ENCODE measurements around the gene CD53. TPM values are rescaled to one million over a fixed set of nuclear protein-coding genes. Genes with fewer than 3 reads are reported as not detected.
"Not testable (repeated sequence)": the region's sequence is repeated elsewhere in the genome, so short reads cannot be mapped to it uniquely, and the experiment has no call there.

CD53 gene
- total and polyA plus RNA-seq, 4 donors: 15.7 to 39.9 (median 20.9) TPM

DNA sequence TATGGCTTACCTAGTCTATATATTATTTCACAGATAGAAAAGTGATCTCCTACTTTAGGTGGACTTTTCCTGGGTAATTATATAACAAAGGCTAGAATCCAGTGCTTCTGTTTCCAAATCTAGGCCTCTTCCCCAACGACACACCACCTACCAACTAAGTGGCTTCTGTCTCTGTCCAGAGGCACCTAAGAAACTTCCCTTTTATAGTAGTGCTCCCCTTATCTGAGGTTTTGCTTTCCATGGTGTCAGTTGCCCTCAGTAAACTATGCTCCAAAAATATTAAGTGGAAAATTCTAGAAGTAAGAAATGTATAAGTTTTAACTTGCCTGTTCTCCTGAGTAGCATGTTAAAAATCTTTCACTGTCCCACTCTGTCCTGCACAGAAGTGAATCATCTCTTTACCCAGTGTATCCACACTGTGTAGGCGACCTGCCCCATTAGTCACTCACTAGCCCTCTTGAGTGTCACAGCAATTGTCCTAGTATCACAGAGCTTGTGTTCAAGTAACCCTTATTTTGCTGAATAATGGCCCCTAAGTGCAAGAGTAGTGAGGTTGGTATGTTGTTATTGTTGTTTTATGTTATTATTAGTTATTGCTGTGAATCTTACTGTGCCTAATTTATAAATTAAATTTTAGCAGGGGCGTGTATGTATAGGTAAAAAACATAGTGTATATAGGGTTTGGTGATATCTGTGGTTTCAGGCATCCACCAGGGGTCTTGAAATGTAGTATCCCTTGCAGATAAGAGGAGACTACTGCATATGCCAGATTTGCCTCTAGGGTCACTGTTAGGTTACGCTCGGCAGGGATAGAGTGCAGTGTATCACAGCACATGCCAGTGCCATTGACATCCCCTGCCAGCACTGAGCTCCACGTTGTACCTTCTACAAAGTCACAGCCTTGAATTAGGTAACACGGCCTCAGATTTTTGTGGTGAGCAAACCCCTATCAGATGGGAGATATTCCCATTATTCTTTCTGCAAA, 14.7 kb upstream of the CD53 start:
- no peak for DNase-seq (ENCODE audit: low read depth in 4 of 6, low spot score in 6 of 6)
- Histone ChIP-seq H3K27me3 (ENCODE audit: control insufficient read depth, insufficient read depth, low read length) (no peaks in the 10 kb centered on the region), H3K4me3 (ENCODE audit: low read depth, low read length) (no peak overlapping the region), H3K4me1 (ENCODE audit: control insufficient read depth, insufficient read depth, low read length) (no peaks in the 10 kb centered on the region), H3K36me3 (ENCODE audit: control insufficient read depth, insufficient read depth, low read length) (no peaks in the 10 kb centered on the region), H3K9me3 (ENCODE audit: control insufficient read depth, insufficient read depth, low read length) (no peaks in the 10 kb centered on the region), H3K27ac (ENCODE audit: low read depth, low read length) (no peak overlapping the region)
- WGBS (ENCODE audit: insufficient coverage): 53% methylated on average over 2 of the region's 7 CpGs

DNA sequence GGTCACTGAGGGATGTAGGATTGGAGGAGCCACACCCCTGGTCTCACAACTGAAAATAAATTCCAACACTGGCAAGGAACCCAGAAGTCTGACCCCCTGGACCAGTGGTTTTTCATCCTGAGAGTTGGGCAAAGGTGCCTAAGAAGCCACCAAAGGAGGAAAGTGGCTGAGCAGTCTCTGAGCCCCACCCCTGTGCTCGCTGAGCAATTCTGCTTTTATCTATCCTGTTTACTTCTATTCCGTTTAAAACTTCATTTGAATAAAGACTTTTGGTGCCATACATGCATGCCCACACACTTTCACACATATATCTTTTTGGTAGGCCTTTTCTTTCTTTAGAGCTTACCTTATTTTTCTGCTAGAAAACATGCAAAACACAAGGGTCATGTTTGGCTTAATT, 13.9 kb upstream of the CD53 start:
- 80% methylated on average over 1 of the region's 2 CpGs for WGBS (ENCODE audit: insufficient coverage)
- Histone ChIP-seq H3K27ac (ENCODE audit: low read depth, low read length) (no peak overlapping the region), H3K9me3 (ENCODE audit: control insufficient read depth, insufficient read depth, low read length) (no peaks in the 10 kb centered on the region), H3K4me1 (ENCODE audit: control insufficient read depth, insufficient read depth, low read length) (no peaks in the 10 kb centered on the region), H3K27me3 (ENCODE audit: control insufficient read depth, insufficient read depth, low read length) (no peaks in the 10 kb centered on the region), H3K4me3 (ENCODE audit: low read depth, low read length) (no peak overlapping the region), H3K36me3 (ENCODE audit: control insufficient read depth, insufficient read depth, low read length) (no peaks in the 10 kb centered on the region)
- no peak for DNase-seq (ENCODE audit: low read depth in 4 of 6, low spot score in 6 of 6)

DNA sequence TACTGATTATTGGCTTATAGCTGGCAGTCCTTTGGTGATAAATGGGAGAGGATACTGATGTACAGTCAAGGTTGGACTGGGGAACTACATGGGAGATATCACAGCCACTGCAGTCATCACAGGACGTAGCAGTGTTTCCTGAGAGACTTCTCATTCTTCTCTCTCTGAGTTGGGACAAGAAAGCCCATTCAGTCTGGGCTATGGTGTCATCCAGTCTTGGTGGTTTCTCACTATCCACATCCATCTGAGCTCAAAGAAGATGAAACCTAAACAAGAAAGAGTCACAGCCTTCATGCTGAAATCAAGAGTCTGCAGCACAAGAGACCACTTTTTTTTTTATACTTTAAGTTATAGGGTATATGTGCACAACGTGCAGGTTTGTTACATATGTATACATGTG, 12.8 kb upstream of the CD53 start:
- Histone ChIP-seq H3K36me3 (ENCODE audit: control insufficient read depth, insufficient read depth, low read length) (no peaks in the 10 kb centered on the region), H3K4me3 (ENCODE audit: low read depth, low read length) (no peak overlapping the region), H3K27ac (ENCODE audit: low read depth, low read length) (no peak overlapping the region), H3K4me1 (ENCODE audit: control insufficient read depth, insufficient read depth, low read length) (no peaks in the 10 kb centered on the region), H3K27me3 (ENCODE audit: control insufficient read depth, insufficient read depth, low read length) (no peaks in the 10 kb centered on the region), H3K9me3 (ENCODE audit: control insufficient read depth, insufficient read depth, low read length) (no peaks in the 10 kb centered on the region)
- DNase-seq (ENCODE audit: low read depth in 4 of 6, low spot score in 6 of 6): no peak
- WGBS (ENCODE audit: insufficient coverage): 86% methylated on average over 1 of the region's 2 CpGs

DNA sequence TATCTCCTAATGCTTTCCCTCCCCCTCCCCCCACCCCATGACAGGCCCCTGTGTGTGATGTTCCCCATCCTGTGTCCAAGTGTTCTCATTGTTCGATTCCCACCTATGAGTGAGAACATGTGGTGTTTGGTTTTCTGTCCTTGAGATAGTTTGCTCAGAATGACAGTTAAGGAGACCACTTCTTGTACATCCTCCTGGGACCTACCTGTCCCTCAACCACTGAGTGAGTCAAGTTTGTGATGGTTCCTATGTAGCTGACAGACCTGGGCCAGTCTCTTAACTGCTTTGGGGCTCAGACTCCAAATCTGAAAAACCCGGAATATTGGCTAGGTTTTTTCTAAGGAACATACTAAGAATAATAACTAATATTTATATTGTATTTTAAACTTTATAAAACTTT, 12.3 kb upstream of the CD53 start:
- not testable (repeated sequence) for H3K36me3 ChIP-seq (ENCODE audit: control insufficient read depth, insufficient read depth, low read length); DNase-seq (ENCODE audit: low read depth in 4 of 6, low spot score in 6 of 6); H3K27me3 ChIP-seq (ENCODE audit: control insufficient read depth, insufficient read depth, low read length); H3K4me1 ChIP-seq (ENCODE audit: control insufficient read depth, insufficient read depth, low read length); H3K4me3 ChIP-seq (ENCODE audit: low read depth, low read length); H3K9me3 ChIP-seq (ENCODE audit: control insufficient read depth, insufficient read depth, low read length); H3K27ac ChIP-seq (ENCODE audit: low read depth, low read length)
- no CpG with 5 or more reads among the region's 2 CpGs for WGBS (ENCODE audit: insufficient coverage)

DNA sequence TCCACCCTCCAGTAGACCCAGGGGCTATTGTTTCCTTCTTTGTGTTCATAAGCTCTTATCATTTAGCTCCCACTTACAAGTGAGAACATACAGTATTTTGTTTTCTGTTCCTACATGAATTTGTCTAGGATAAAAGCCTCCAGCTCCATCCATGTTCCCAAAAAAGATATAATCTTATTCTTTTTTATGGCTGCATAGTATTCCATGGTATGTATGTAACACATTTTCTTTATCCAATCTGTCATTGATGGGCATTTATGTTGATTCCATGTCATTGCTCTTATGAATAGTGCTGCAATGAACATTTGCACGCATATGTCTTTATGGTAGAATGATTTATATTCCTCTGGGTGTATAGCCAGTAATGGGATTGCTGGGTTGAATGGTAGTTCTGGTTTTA, 11.0 kb upstream of the CD53 start:
- H3K9me3 ChIP-seq (ENCODE audit: control insufficient read depth, insufficient read depth, low read length); H3K27ac ChIP-seq (ENCODE audit: low read depth, low read length); H3K36me3 ChIP-seq (ENCODE audit: control insufficient read depth, insufficient read depth, low read length); DNase-seq (ENCODE audit: low read depth in 4 of 6, low spot score in 6 of 6); H3K4me1 ChIP-seq (ENCODE audit: control insufficient read depth, insufficient read depth, low read length); H3K4me3 ChIP-seq (ENCODE audit: low read depth, low read length); H3K27me3 ChIP-seq (ENCODE audit: control insufficient read depth, insufficient read depth, low read length): not testable (repeated sequence)
- no CpG with 5 or more reads among the region's 1 CpG for WGBS (ENCODE audit: insufficient coverage)

DNA sequence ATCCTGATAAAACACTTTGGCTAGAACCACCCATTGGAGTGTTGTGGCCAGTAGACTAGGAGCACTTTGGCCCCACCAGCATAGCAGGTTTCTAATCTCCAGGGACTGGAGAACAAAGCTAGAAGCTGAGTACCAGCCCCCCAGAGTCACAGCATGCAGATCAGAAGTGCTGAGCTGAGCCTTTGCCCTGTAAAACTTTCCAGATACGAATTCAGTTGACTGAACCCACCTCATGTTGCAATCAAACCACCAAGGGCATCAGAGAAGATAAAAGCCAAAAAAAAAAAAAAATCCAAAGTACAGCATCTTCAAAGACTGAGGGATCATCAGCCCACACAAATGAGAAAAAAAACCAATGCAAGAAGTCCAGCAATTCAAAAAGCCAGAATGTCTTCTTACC, 8.7 kb upstream of the CD53 start:
- H3K27ac ChIP-seq (ENCODE audit: low read depth, low read length): no peak overlapping the region
- H3K4me3 ChIP-seq (ENCODE audit: low read depth, low read length): no peak overlapping the region
- no peaks in the 10 kb centered on the region for H3K27me3 ChIP-seq (ENCODE audit: control insufficient read depth, insufficient read depth, low read length)
- DNase-seq (ENCODE audit: low read depth in 4 of 6, low spot score in 6 of 6): no peak
- 57% methylated on average over 1 of the region's 1 CpG for WGBS (ENCODE audit: insufficient coverage)
- H3K36me3 ChIP-seq (ENCODE audit: control insufficient read depth, insufficient read depth, low read length): no peaks in the 10 kb centered on the region
- H3K9me3 ChIP-seq (ENCODE audit: control insufficient read depth, insufficient read depth, low read length): no peaks in the 10 kb centered on the region
- no peaks in the 10 kb centered on the region for H3K4me1 ChIP-seq (ENCODE audit: control insufficient read depth, insufficient read depth, low read length)

DNA sequence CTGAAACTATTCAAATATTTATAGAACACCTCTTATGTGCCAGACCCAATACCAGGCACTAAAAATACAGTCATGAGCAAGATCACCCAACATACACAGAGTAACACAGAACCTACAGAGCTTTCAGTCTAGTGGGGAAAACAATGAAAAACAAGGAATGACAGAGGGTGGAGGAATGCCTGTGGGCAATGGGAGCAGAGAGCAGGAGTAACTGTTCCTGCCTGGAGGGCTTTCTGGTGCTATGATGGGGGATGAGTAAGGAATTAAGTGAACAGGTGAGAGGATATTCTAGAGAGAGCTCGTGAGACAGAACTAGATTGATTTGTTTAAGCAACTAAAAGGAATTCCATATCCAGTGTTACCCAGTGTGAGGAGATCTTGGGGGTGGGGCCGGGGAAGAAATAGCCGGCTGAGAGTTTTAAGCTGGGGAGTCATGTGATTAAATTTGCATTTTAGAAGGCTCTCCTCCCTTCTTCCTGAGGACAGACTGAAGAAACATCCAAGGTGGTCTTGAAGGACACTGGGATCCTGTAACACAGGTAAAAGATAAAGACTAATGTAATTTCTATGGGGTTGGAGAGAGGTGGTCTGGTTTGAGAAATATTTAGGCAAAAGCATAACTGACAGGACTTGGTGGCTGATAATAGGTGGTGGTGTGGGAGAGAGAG, 2.1 kb upstream of the CD53 start:
- WGBS (ENCODE audit: insufficient coverage): no CpG with 5 or more reads among the region's 3 CpGs
- H3K27me3 ChIP-seq (ENCODE audit: control insufficient read depth, insufficient read depth, low read length): no peaks in the 10 kb centered on the region
- peaks cover 1% of the 10 kb centered on the region for H3K9me3 ChIP-seq (ENCODE audit: control insufficient read depth, insufficient read depth, low read length)
- H3K4me3 ChIP-seq (ENCODE audit: low read depth, low read length): no peak overlapping the region
- H3K4me1 ChIP-seq (ENCODE audit: control insufficient read depth, insufficient read depth, low read length): no peaks in the 10 kb centered on the region
- no peak for DNase-seq (ENCODE audit: low read depth in 4 of 6, low spot score in 6 of 6)
- no peak overlapping the region for H3K27ac ChIP-seq (ENCODE audit: low read depth, low read length)
- no peaks in the 10 kb centered on the region for H3K36me3 ChIP-seq (ENCODE audit: control insufficient read depth, insufficient read depth, low read length)

DNA sequence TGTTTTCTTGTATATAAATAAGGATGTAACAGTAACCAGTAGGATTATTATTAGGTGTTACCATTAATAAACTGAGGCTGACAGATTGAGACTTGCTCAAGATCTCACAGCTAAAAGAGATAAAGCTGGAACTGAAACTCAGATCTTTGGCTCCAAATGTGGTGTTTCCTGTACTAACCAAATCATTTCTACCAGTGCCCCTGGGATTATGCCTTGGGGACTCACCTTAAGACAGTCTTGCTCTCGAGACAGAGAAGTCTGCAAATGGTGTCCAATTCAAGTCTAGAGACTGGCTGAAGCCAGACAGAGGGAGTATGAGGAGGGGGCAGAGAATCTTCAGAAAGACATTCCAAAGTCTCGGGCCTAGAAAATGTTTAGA, 593 bp upstream of the CD53 start:
- H3K4me3 ChIP-seq (ENCODE audit: low read depth, low read length): no peak overlapping the region
- DNase-seq (ENCODE audit: low read depth in 4 of 6, low spot score in 6 of 6): no peak
- WGBS (ENCODE audit: insufficient coverage): 69% methylated on average over 2 of the region's 2 CpGs
- no peak overlapping the region for H3K27ac ChIP-seq (ENCODE audit: low read depth, low read length)
- H3K4me1 ChIP-seq (ENCODE audit: control insufficient read depth, insufficient read depth, low read length): no peaks in the 10 kb centered on the region
- H3K27me3 ChIP-seq (ENCODE audit: control insufficient read depth, insufficient read depth, low read length): no peaks in the 10 kb centered on the region
- H3K9me3 ChIP-seq (ENCODE audit: control insufficient read depth, insufficient read depth, low read length): peaks cover 1% of the 10 kb centered on the region
- H3K36me3 ChIP-seq (ENCODE audit: control insufficient read depth, insufficient read depth, low read length): no peaks in the 10 kb centered on the region

DNA sequence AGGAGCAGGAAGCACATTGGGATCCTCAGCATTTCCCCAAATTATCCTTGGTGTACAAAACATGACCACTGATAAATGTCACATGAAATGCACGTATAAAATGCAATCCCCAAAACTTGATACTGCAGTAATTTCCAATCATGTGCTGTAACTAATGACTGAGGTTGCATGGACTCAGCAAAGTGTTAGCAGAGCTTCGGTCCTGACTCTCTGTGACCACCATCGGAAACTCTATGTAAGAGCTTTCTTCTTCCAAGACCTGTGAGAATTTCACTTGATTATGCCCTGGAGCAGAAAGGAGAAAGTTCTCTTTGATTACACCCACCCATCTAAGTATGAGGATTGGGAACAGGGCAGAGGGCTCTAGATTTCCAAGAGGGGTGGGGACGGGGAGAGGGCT, 908 bp downstream of the CD53 start:
- H3K4me3 ChIP-seq (ENCODE audit: low read depth, low read length): no peak overlapping the region
- no peak for DNase-seq (ENCODE audit: low read depth in 4 of 6, low spot score in 6 of 6)
- H3K36me3 ChIP-seq (ENCODE audit: control insufficient read depth, insufficient read depth, low read length): no peaks in the 10 kb centered on the region

More for the DNA sequence above, 908 bp downstream of the CD53 start:
- 80% methylated on average over 2 of the region's 4 CpGs for WGBS (ENCODE audit: insufficient coverage)
- Histone ChIP-seq H3K9me3 (ENCODE audit: control insufficient read depth, insufficient read depth, low read length) (peaks cover 1% of the 10 kb centered on the region), H3K27ac (ENCODE audit: low read depth, low read length) (no peak overlapping the region), H3K27me3 (ENCODE audit: control insufficient read depth, insufficient read depth, low read length) (no peaks in the 10 kb centered on the region), H3K4me1 (ENCODE audit: control insufficient read depth, insufficient read depth, low read length) (no peaks in the 10 kb centered on the region)

Measured in spinal cord (tissue), 10 donors.